OCI-LY1 (cell line): ENCODE measurements around the gene ALDH3A1.

Experiments
- H2AFZ ChIP-seq: fragments of 200-600 bp; sonication (generic), shearing (Covaris generic); 2 replicates; pipeline ENCODE4 v1.6.0; 2014; ENCODE audit warnings: antibody characterized with exemption, mild to moderate bottlenecking, low read length
- H3F3A ChIP-seq: fragments of 200-600 bp; sonication (generic), shearing (Covaris generic); 2 replicates; pipeline ENCODE4 v1.6.0; 2014; ENCODE audit warnings: mild to moderate bottlenecking, antibody characterized with exemption, low read length, moderate library complexity; ENCODE audit not compliant: insufficient read depth
- H3K27ac ChIP-seq: fragments of 200-600 bp; sonication (generic); 2 replicates; pipeline ENCODE4 v1.5.1; 2014; ENCODE audit warnings: low read length, mixed run types, mild to moderate bottlenecking, low read depth; ENCODE audit not compliant: poor library complexity, severe bottlenecking
- H3K27me3 ChIP-seq: fragments of 200-600 bp; sonication (generic); 2 replicates; pipeline ENCODE4 v1.6.0; 2014; ENCODE audit warnings: antibody characterized with exemption, mild to moderate bottlenecking, low read length, moderate library complexity; ENCODE audit not compliant: insufficient read depth
- H3K36me3 ChIP-seq: fragments of 200-600 bp; sonication (generic); 2 replicates; pipeline ENCODE4 v1.6.1; 2014; ENCODE audit warnings: mild to moderate bottlenecking, antibody characterized with exemption, low read length, moderate library complexity, mixed read lengths; ENCODE audit not compliant: insufficient read depth
- H3K4me1 ChIP-seq: fragments of 200-600 bp; sonication (generic); 2 replicates; pipeline ENCODE4 v1.5.1; 2014; ENCODE audit warnings: mild to moderate bottlenecking, low read length, moderate library complexity; ENCODE audit not compliant: insufficient read depth, severe bottlenecking
- H3K4me2 ChIP-seq: fragments of 200-600 bp; sonication (generic), shearing (Covaris generic); 2 replicates; pipeline ENCODE4 v1.6.1; 2014; ENCODE audit warnings: low read length
- H3K4me3 ChIP-seq: fragments of 200-600 bp; sonication (generic); 2 replicates; pipeline ENCODE4 v1.5.1; 2014; ENCODE audit warnings: low read length, low read depth, mild to moderate bottlenecking, mixed read lengths; ENCODE audit not compliant: poor library complexity, severe bottlenecking
- H3K79me2 ChIP-seq: fragments of 200-600 bp; shearing (Covaris generic); 2 replicates; pipeline ENCODE4 v1.6.1; 2016; ENCODE audit warnings: mixed run types, low read length, mixed read lengths; ENCODE audit not compliant: insufficient read depth
- H3K9ac ChIP-seq: fragments of 200-600 bp; sonication (generic), shearing (Covaris generic); 2 replicates; pipeline ENCODE4 v1.6.1; 2014; ENCODE audit warnings: mild to moderate bottlenecking, low read length, mixed read lengths
- H3K9me2 ChIP-seq: fragments of 200-600 bp; sonication (generic), shearing (Covaris generic); 2 replicates; pipeline ENCODE4 v1.6.1; 2014; ENCODE audit warnings: low read depth, mild to moderate bottlenecking, low read length, mixed read lengths
- H3K9me3 ChIP-seq: fragments of 200-600 bp; shearing (Covaris generic); 2 replicates; pipeline ENCODE4 v1.6.1; 2014; ENCODE audit warnings: low read length, mixed read lengths
- H4K20me1 ChIP-seq: fragments of 200-600 bp; sonication (generic), shearing (Covaris generic); 2 replicates; pipeline ENCODE4 v1.6.0; 2016; ENCODE audit warnings: mild to moderate bottlenecking, low read length; ENCODE audit not compliant: insufficient read depth
- CTCF ChIP-seq: fragments of 200-600 bp; sonication (generic), shearing (Covaris generic); IDR thresholded peaks from 2 replicates; pipeline ENCODE4 v1.5.1; 2017; ENCODE audit warnings: mild to moderate bottlenecking, antibody characterized with exemption, low read length, moderate library complexity, mixed read lengths
- EZH2 ChIP-seq: fragments of 200-600 bp; sonication (generic), shearing (Covaris generic); IDR thresholded peaks from 2 replicates; pipeline ENCODE4 v1.8.0; 2017; ENCODE audit warnings: borderline replicate concordance, mixed run types, mild to moderate bottlenecking, antibody characterized with exemption, low read length, moderate library complexity, mixed read lengths

Gene ALDH3A1

DNA sequence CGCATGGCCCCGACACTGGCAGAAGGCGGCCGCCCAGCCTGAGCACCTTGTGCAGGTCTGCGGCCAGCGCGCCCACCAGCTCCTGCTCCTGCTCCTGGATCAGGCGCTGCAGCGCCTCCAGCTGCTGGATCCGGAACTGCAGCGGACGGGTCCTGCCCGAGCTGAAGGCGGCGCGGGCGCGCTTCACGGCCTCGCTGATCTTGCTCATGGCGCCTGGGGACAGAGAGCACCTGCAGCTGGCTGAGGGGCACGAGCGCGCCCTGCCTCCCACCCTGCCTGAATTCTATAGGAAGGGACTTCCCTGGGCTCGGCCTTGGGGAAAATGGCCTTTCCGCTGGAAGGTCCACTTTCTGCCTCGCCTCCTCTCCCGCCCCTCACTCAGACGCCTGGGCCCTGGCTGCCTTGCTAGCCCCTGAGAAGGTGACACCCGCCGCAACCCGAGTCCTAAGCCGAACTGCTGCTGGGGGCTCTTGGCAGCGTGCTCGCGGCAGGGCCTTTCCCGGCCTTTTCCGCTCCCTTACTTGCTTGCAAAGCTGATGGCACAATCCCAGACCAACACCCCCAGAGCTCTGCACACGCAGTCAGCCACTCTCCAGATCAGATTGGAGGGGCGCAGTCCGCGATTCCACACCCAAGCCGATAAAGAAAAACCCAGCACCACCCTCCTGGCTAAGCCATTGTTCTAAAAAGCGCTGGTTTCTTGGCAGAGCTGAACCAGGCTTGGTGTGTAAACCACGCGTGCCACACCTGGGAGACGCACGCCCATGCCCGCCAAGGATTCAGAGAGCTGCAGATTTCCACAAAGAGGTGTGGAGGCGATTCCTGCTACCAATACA is 3.0 kb downstream of the ALDH3A1 start:
- Histone ChIP-seq H3K27me3 (no peaks in the 10 kb centered on the region), H3K4me2 (no peak overlapping the region), H3K27ac (no peak overlapping the region), H3F3A (no peaks in the 10 kb centered on the region), H3K9me2 (no peaks in the 10 kb centered on the region), H3K4me1 (no peaks in the 10 kb centered on the region), H2AFZ (no peak overlapping the region), H4K20me1 (no peaks in the 10 kb centered on the region), H3K79me2 (no peaks in the 10 kb centered on the region), H3K36me3 (no peaks in the 10 kb centered on the region), H3K9me3 (no peaks in the 10 kb centered on the region), H3K4me3 (no peak overlapping the region), H3K9ac (no peak overlapping the region)
- peak; percentile 40 for TF ChIP-seq CTCF
- no peak for TF ChIP-seq EZH2

- no peak overlapping the region for H3K4me3 ChIP-seq
- TF ChIP-seq EZH2 = no peak
- no peak for TF ChIP-seq CTCF
- H3K9me2 ChIP-seq = no peaks in the 10 kb centered on the region
- no peak overlapping the region for H3K4me2 ChIP-seq
- H3K9me3 ChIP-seq = no peaks in the 10 kb centered on the region
- no peaks in the 10 kb centered on the region for H3K27me3 ChIP-seq
- no peaks in the 10 kb centered on the region for H3F3A ChIP-seq
- no peak overlapping the region for H3K9ac ChIP-seq
- no peaks in the 10 kb centered on the region for H3K4me1 ChIP-seq
- no peaks in the 10 kb centered on the region for H3K79me2 ChIP-seq
- no peaks in the 10 kb centered on the region for H3K36me3 ChIP-seq
- H4K20me1 ChIP-seq = no peaks in the 10 kb centered on the region
- no peak overlapping the region for H3K27ac ChIP-seq
- H2AFZ ChIP-seq = no peak overlapping the region
These were observed 3.6 kb downstream of the ALDH3A1 start for GRCh38 chr17:19744492-19744891.

GRCh38 chr17:19743101-19744100 is 4.7 kb downstream of the ALDH3A1 start:
- Histone ChIP-seq H3K9me3 (no peaks in the 10 kb centered on the region), H3F3A (no peaks in the 10 kb centered on the region), H2AFZ (no peak overlapping the region), H3K4me3 (no peak overlapping the region), H3K4me1 (no peaks in the 10 kb centered on the region), H3K4me2 (no peak overlapping the region), H3K27ac (no peak overlapping the region), H3K36me3 (no peaks in the 10 kb centered on the region), H3K27me3 (no peaks in the 10 kb centered on the region), H3K79me2 (no peaks in the 10 kb centered on the region), H4K20me1 (no peaks in the 10 kb centered on the region), H3K9me2 (no peaks in the 10 kb centered on the region), H3K9ac (no peak overlapping the region)
- TF ChIP-seq CTCF (no peak), EZH2 (no peak)
